Measurements from ENCODE around the gene THADA.

THADA gene

GRCh38 chr2:43328832-43329231 is 267.0 kb downstream of the THADA start:
- H2AFZ ChIP-seq (ENCODE audit: low read depth): no peak overlapping the region
- H3K4me2 ChIP-seq: no peak overlapping the region
- H3K27me3 ChIP-seq (ENCODE audit: insufficient read depth, low read depth): no peaks in the 10 kb centered on the region
- H3K27ac ChIP-seq: no peak overlapping the region
- H3K36me3 ChIP-seq (ENCODE audit: insufficient read depth): no peaks in the 10 kb centered on the region
- peaks cover 70% of the 10 kb centered on the region for H3K4me1 ChIP-seq (ENCODE audit: low read depth, poor library complexity, severe bottlenecking)
- H3K4me3 ChIP-seq (IDR thresholded peaks at IDR 0.05; ENCODE audit: insufficient read depth, low read depth, low read length): no peak overlapping the region
- no peaks in the 10 kb centered on the region for H3K79me2 ChIP-seq (ENCODE audit: insufficient read depth, low read depth)
- no peak for TF ChIP-seq CTCF (conservative IDR thresholded peaks at IDR 0.05; ENCODE audit: low read depth, low read length)
- H4K20me1 ChIP-seq (ENCODE audit: insufficient read depth): no peaks in the 10 kb centered on the region
- H3K9ac ChIP-seq: no peak overlapping the region

GRCh38 chr2:43328133-43328532 is 267.7 kb downstream of the THADA start:
- no peak overlapping the region for H3K4me3 ChIP-seq (IDR thresholded peaks at IDR 0.05; ENCODE audit: insufficient read depth, low read depth, low read length)
- no peaks in the 10 kb centered on the region for H3K79me2 ChIP-seq (ENCODE audit: insufficient read depth, low read depth)
- peaks cover 63% of the 10 kb centered on the region for H3K4me1 ChIP-seq (ENCODE audit: low read depth, poor library complexity, severe bottlenecking)
- no peak overlapping the region for H3K4me2 ChIP-seq
- no peaks in the 10 kb centered on the region for H4K20me1 ChIP-seq (ENCODE audit: insufficient read depth)
- no peaks in the 10 kb centered on the region for H3K36me3 ChIP-seq (ENCODE audit: insufficient read depth)
- H3K27ac ChIP-seq: no peak overlapping the region
- no peak overlapping the region for H3K9ac ChIP-seq
- no peaks in the 10 kb centered on the region for H3K27me3 ChIP-seq (ENCODE audit: insufficient read depth, low read depth)
- no peak overlapping the region for H2AFZ ChIP-seq (ENCODE audit: low read depth)
- no peak for TF ChIP-seq CTCF (conservative IDR thresholded peaks at IDR 0.05; ENCODE audit: low read depth, low read length)

- H3K36me3 ChIP-seq (ENCODE audit: insufficient read depth): no peaks in the 10 kb centered on the region
- no peaks in the 10 kb centered on the region for H4K20me1 ChIP-seq (ENCODE audit: insufficient read depth)
- no peak overlapping the region for H3K4me3 ChIP-seq (IDR thresholded peaks at IDR 0.05; ENCODE audit: insufficient read depth, low read depth, low read length)
- no peak for TF ChIP-seq CTCF (conservative IDR thresholded peaks at IDR 0.05; ENCODE audit: low read depth, low read length)
- peak overlapping the region; percentile 10; the same call in 1 of the 2 replicates for H3K4me2 ChIP-seq
- H3K79me2 ChIP-seq (ENCODE audit: insufficient read depth, low read depth): no peaks in the 10 kb centered on the region
- no peak overlapping the region for H2AFZ ChIP-seq (ENCODE audit: low read depth)
- no peaks in the 10 kb centered on the region for H3K27me3 ChIP-seq (ENCODE audit: insufficient read depth, low read depth)
- H3K9ac ChIP-seq: no peak overlapping the region
- H3K4me1 ChIP-seq (ENCODE audit: low read depth, poor library complexity, severe bottlenecking): peaks cover 53% of the 10 kb centered on the region
- no peak overlapping the region for H3K27ac ChIP-seq
These were observed 268.7 kb downstream of the THADA start for GRCh38 chr2:43327119-43327518.

- H3K79me2 ChIP-seq (ENCODE audit: insufficient read depth, low read depth): no peaks in the 10 kb centered on the region
- TF ChIP-seq CTCF (conservative IDR thresholded peaks at IDR 0.05; ENCODE audit: low read depth, low read length): no peak
- H2AFZ ChIP-seq (ENCODE audit: low read depth): no peak overlapping the region
- H3K4me3 ChIP-seq (IDR thresholded peaks at IDR 0.05; ENCODE audit: insufficient read depth, low read depth, low read length): no peak overlapping the region
- H3K4me1 ChIP-seq (ENCODE audit: low read depth, poor library complexity, severe bottlenecking): peaks cover 44% of the 10 kb centered on the region
- H3K27me3 ChIP-seq (ENCODE audit: insufficient read depth, low read depth): no peaks in the 10 kb centered on the region
- H3K9ac ChIP-seq: no peak overlapping the region
- H3K36me3 ChIP-seq (ENCODE audit: insufficient read depth): no peaks in the 10 kb centered on the region
- H3K27ac ChIP-seq: no peak overlapping the region
- no peaks in the 10 kb centered on the region for H4K20me1 ChIP-seq (ENCODE audit: insufficient read depth)
- H3K4me2 ChIP-seq: peak overlapping the region; percentile 10; the same call in 1 of the 2 replicates
These were observed 269.6 kb downstream of the THADA start for GRCh38 chr2:43326101-43326825.

Measured in KMS-11 (cell line).